Activated gamma-delta T cell treated with anti-CD3 and anti-CD28 coated beads, Interleukin-2, amount 50 U/mL, for 16 hours (primary cell): ENCODE data around the gene GRID2.
"Not testable (repeated sequence)": the region's sequence is repeated elsewhere in the genome, so short reads cannot be mapped to it uniquely, and the experiment has no call there.

Source experiments
- DNase-seq: peaks from one replicate; pipeline ENCODE4 v3.0.0-alpha.2; 2020; ENCODE audit warnings: low read depth

Gene GRID2

GRCh38 chr4:92444143-92444843, 140.5 kb downstream of the GRID2 start:
- not testable (repeated sequence) for DNase-seq

GRCh38 chr4:92445127-92445526, 141.4 kb downstream of the GRID2 start:
- DNase-seq: no peak

GRCh38 chr4:92447255-92447905, 143.6 kb downstream of the GRID2 start:
- DNase-seq: no peak

DNA sequence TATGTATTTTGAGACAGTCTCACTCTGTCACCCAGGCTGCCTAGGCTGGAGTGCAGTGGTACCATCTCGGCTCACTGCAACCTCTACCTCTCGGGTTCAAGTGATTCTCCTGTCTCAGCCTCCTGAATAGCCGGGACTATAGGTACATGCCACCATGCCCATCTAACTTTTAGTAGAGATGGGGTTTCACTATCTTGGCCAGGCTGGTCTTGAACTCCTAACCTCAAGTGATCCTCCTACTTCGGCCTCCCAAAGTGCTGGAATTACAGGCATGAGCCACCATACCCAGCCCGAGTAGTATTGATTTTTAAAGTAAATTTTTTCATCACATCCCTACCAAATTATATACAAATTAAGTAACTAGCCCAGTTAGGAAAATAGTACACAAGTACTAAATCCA, 144.4 kb downstream of the GRID2 start:
- not testable (repeated sequence) for DNase-seq

DNA sequence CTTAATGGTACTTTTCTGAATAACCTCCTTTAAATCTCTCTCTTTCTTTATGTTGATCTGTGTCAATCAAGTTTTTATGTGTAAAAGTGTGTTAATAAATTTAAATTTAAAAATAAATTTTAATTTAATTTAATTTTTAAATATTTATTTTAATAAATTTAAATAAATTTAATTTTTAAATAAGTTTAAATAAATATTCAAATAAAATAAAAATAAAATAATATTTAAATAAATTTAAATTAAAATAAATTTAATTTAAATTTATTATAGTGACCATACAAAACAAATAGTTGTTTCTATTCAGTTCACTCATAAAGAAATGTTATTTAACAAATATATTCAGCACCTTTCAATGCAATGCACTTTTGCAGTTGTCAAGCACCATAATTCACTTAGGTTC, 146.9 kb downstream of the GRID2 start:
- no peak for DNase-seq

DNA sequence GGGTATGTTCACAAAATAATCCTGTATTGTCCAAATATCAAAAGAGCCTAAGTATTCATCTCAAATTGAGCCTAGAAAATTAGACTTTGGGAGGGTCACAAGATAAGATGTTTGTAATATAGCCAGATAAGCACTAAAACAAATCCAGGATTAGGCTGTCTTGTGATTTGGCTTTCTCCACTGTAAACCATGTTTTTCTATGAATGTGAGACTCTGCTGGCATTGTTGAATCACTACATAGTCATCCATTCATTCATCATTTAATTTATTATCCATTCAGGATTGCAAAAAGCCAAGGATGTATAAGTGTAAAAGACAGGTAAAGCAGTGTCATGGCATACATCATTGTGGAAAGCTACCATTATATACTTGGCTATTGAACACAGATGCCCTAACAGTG, 148.0 kb downstream of the GRID2 start:
- DNase-seq: no peak

- not testable (repeated sequence) for DNase-seq
These were observed 148.6 kb downstream of the GRID2 start for GRCh38 chr4:92452383-92452782.

- DNase-seq: no peak
These were observed 151.6 kb downstream of the GRID2 start for GRCh38 chr4:92455329-92455839.

GRCh38 chr4:92455951-92456350, 152.2 kb downstream of the GRID2 start:
- no peak for DNase-seq

GRCh38 chr4:92461732-92462131, 158.0 kb downstream of the GRID2 start:
- DNase-seq: no peak

DNA sequence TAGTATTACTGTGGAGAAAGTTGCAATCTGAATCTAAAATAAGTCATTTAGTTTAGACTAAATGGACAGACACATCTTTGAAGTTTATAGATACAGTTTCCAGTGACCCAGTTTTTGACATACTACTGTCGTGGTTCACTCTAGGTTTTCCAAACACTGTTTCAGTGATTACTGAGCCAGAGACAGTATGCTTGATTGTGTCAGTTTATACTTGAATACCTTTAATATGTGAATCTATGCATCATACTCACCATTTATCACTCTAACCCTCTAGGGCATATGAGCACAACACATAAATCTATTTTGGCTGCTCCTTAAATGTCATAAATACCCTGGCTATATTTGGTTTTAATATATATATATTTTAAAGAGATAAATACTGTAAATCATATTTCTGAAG, 173.5 kb downstream of the GRID2 start:
- no peak for DNase-seq

DNA sequence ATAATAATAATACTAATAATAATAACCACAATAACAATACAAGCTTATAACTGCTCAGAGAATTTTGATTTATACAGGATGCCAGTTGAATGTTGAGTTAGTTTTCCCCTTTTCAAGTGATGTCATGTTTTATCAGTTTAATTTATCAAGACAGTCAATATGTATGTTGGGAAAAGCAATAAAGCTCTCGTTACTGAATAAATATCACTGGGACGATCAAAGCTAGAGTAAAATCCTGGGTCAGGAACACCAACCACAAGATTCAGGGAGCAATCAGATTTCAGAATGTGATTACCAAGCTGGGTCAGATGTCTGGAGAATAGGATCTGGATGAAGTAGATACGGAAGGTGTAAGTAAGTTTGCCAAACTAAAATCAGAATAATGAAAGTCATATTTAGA, 179.6 kb downstream of the GRID2 start:
- no peak for DNase-seq

GRCh38 chr4:92488496-92488895, 184.7 kb downstream of the GRID2 start:
- no peak for DNase-seq

GRCh38 chr4:92497141-92497540, 193.4 kb downstream of the GRID2 start:
- no peak for DNase-seq

DNA sequence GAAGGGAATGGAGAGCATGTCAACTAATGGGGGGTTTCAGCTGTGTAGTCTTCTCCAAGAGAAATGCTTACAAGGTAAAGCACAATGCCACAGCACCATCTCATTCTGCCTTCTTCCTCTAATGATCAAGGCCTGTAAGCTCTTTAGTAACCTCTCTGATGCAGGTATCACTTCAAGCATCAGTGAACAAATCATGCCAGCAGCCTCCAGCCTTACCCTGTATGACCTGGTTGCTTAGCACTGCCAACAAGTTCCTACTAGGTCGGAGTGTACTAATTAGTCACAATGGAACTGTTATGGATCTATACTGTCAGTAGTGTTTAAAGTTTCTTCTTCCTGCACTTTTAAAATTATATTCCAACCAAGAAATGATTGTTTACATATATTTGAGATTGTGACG, 197.7 kb downstream of the GRID2 start:
- no peak for DNase-seq

DNA sequence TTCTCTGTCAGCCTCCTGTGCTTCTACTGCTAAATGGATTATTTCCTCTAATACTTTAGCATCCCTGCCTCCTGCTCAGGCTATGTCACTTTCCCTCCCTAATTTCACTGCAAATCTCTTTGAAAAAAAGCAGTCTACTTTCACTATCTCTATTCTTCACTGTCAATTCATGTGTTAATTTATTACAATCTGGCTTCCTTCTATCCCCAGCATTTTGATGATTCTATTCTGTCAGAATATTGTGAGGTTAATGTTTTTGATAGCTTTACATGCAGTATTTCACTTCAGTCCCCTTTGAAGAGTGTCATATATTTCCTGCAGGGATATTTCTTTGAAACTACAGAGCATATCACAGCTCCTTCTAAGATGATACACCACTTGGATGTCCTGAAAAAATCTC, 203.2 kb downstream of the GRID2 start:
- no peak for DNase-seq

DNA sequence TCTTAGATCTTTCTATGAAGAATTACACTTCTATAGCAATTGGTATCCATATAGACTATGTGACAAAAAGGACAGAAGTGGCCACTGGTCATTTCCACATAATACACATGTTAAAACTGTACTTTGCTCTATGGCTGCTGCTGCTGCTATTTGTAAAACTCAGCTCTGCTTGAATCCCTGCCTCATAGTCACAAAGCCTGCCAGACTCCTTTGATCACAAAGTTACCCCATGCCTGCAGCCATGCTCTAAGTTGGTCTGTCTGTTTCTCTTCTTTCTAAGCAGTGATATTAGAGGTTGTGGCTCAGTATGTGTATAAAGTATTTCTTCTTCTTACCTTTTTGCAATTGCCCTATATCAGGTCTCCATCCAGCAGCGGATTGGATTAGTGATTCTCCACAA, 210.9 kb downstream of the GRID2 start:
- no peak for DNase-seq

DNA sequence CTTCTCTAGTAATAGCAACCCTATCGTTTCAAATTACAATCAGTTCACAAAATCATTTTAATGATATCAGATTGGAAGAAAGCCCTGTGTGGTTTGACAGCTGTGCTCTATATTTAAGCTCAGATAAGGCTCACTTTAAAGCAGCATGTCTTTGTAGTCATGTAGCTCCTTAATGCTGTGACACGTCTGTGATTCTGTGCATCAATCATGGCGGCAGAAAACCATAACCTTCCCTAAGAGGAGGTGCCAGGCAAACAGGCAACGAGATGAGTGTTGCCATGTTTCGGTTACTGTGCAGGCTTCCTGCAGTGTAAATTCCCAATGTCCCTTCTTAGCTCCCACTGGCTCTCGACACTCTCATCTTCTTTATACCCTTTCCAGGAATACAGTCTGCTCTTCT, 212.7 kb downstream of the GRID2 start:
- no peak for DNase-seq

DNA sequence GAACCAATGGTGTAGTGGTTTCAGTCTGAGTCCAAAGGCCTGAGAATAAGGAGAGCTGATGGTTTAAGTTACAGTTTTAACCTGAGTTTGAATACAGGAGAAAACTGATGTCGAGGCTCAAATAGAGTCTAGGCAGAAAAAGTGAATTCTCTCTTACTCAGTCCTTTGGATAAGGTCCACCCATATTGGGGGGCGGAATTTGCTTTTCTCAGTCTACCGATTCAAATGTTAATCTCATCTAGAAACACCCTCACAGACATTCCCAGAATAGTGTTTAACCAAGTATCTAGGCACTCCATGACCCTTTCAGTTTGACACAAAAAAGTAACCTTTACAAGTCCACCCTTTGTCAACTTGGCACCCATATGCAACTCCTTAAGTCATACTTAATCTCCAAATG, 216.0 kb downstream of the GRID2 start:
- DNase-seq: no peak

DNA sequence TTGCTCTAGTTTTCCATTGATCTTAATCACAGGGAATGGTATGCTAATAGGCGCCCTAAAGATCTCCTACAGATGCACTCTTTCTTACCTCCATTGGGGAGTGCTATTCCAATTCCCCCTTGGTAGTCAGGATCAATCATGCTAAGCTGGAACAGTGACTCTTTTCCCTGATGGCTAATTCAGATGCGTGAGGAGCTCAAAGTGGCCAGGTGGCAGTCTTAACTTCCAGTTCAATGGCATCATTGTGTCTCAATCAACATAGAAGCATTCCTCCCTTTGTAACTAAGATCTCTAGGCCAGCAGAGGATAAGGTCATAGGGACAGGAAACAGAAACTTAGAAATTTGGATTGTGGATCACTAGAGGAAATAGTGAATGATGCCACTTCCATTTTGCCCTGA, 216.8 kb downstream of the GRID2 start:
- no peak for DNase-seq

DNA sequence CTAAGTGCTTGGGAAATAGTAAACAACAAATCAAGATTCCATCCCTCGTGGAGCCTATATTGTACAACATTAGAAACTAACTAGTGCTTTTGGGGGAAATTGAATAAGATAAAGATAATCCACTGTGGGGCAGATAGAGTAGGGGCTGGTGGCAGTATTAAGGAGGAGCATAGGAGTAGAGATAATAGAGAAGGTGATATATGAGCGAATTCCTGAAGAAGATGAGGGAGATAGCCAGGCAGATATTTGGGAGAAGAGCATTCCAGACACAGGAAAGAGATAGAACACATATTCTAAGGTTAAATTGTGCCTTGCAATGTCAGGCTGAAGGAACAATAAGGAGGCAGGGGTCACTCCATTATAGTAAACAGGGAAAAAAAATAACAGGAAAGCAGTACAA, 218.2 kb downstream of the GRID2 start:
- no peak for DNase-seq

DNA sequence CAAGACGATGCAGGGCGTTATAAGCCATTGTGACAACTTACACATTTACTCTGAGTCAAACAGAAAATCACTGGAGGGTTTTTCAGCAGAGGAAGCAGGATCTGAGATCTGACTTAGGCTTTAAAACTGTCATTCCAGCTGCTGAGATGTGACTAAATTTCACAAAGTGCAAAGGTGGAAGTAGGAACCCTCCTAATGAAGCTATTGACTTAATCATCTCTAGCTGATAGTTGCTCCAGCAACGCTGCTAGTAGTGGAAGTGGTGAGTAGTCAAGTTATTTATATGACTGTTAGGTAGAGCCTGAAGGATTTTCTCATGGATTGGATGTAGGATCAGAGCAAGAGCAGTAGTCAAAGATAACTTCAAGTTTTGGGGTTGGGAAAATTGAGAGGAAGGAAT, 218.6 kb downstream of the GRID2 start:
- no peak for DNase-seq

DNA sequence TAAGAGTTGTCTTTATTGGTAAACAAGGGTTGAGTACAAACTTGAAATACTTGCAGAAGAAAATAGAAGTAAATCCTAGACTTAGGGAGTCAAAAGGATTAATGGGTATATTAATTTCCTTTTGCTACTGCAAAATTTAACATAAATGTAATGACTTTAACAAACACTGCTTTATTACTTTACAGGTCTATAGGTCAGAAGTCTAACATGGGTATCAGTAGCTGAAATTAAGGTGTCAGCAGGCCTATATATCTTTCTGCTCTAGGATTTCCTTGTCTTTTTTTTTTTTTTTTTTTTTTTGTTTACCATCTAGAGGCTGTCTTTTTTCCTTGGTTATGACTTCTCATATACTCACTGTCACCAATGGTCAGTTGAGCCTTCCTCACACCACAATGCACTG, 220.4 kb downstream of the GRID2 start:
- DNase-seq: no peak

DNA sequence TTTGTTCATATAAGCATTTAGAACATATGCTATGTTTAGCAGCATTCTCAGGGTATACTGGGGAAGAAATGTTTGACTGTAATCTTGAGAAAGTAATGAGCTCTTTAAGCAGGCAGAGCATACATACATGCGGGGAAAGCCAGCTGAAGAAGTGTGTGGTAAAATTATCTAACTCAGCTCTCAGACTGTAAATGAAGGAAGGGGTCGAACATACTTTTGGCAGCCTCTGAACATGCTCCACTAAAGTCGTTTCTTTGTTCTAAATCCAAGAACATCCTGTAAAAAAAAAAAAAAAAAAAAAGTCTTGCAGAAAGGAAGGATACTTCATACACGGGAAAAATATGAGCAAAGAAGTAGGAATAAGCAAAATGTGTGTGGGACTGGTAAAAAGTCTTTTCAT, 224.8 kb downstream of the GRID2 start:
- no peak for DNase-seq
